ENCODE results near the gene ARRDC1. TPM values are rescaled to one million over a fixed set of nuclear protein-coding genes. Genes with fewer than 3 reads are reported as not detected.

ARRDC1 gene
- total RNA-seq, 1 donor from 2014 or later: 114 TPM

DNA sequence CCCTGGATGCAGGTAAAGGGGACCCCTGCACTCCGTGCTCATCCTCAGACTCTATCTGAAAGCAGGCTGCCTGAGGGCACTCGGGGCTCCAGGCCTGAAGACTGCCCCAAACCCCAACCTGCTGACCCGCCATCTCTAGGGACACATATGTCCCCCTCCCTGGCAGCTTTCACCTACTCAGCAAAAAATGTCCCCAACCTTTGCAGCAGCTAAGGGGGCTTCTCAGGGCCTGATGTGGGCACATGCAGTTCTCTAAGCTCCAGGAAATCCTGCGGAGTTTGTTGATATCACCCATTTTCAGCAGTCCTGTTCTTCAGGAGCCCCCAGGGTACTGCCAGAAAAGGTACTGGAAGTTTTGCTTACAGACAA is 24.5 kb upstream of the ARRDC1 start:
- H3K9me3 ChIP-seq: no peaks in the 10 kb centered on the region
- H3K4me1 ChIP-seq: peaks cover 31% of the 10 kb centered on the region
- no peak overlapping the region for H3K27ac ChIP-seq
- H3K4me3 ChIP-seq: no peak overlapping the region
- intact Hi-C loops (cut with DNase I): no loop called here
- TF ChIP-seq, protein P1, sequence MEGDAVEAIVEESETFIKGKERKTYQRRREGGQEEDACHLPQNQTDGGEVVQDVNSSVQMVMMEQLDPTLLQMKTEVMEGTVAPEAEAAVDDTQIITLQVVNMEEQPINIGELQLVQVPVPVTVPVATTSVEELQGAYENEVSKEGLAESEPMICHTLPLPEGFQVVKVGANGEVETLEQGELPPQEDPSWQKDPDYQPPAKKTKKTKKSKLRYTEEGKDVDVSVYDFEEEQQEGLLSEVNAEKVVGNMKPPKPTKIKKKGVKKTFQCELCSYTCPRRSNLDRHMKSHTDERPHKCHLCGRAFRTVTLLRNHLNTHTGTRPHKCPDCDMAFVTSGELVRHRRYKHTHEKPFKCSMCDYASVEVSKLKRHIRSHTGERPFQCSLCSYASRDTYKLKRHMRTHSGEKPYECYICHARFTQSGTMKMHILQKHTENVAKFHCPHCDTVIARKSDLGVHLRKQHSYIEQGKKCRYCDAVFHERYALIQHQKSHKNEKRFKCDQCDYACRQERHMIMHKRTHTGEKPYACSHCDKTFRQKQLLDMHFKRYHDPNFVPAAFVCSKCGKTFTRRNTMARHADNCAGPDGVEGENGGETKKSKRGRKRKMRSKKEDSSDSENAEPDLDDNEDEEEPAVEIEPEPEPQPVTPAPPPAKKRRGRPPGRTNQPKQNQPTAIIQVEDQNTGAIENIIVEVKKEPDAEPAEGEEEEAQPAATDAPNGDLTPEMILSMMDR (IDR thresholded peaks at IDR 0.05): no peak
- TF ChIP-seq POLR2AphosphoS5 (IDR thresholded peaks at IDR 0.05; ENCODE audit: insufficient read depth in 1 of 2, low read depth in 1 of 2) (no peak), POLR2A (IDR thresholded peaks at IDR 0.05) (no peak)
- DNase-seq (ENCODE audit: extremely low spot score in 2 of 2): no peak
- H3K36me3 ChIP-seq: peaks cover 0 to 44% of the 10 kb centered on the region in 2 donors
- H3K27me3 ChIP-seq: no peaks in the 10 kb centered on the region

DNA sequence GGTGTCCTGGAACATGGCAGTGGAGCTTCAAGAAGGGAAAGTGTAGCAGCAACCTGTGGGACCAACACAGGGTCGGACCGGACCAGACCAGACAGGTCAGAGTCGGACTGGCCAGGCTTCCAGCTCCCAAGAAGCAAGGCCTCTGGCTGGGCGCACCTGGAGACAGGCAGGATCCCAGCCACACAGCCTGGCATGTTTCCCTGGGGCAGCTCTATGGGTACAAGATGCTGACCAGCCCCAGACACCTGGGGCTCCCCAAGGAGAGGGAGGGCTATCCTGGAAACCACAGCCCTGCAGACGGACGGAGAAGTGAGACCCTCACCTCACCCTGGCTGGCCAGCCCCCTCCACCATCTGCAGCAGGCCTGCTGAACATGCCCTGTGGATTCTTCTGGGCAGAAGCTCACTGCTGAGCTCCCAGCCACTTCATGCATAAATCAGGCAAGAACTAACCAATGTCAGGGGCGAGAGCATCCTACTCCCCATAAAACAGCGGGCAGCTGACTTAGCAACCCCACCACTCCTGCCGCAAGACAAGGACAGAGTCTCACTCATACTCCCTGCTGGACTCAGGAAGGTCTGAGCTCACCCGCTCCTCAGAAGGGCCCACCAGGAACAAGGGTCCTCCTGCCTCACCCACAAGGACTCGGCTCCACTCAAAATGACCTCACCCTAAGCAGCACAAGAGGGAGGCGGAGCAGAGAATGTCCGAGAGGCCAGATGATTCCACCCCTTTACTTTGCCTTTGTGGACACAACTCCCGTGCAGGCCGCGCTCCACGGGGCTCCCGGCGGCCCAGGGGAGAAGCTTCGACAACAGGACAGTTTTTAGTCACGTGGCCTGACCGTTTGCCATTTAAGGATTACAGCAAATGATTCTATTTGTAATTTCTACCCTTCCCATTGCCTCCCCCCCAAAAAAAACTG is 23.9 kb upstream of the ARRDC1 start:
- H3K27me3 ChIP-seq: no peaks in the 10 kb centered on the region
- H3K9me3 ChIP-seq: no peaks in the 10 kb centered on the region
- H3K27ac ChIP-seq: no peak overlapping the region
- TF ChIP-seq, protein P1 (IDR thresholded peaks at IDR 0.05): no peak
- TF ChIP-seq POLR2A (IDR thresholded peaks at IDR 0.05) (no peak), POLR2AphosphoS5 (IDR thresholded peaks at IDR 0.05; ENCODE audit: insufficient read depth in 1 of 2, low read depth in 1 of 2) (no peak)
- intact Hi-C loops (cut with DNase I): no loop called here
- no peak for DNase-seq (ENCODE audit: extremely low spot score in 2 of 2)
- peaks cover 0 to 47% of the 10 kb centered on the region in 2 donors for H3K36me3 ChIP-seq
- peaks cover 24% of the 10 kb centered on the region for H3K4me1 ChIP-seq
- no peak overlapping the region for H3K4me3 ChIP-seq

DNA sequence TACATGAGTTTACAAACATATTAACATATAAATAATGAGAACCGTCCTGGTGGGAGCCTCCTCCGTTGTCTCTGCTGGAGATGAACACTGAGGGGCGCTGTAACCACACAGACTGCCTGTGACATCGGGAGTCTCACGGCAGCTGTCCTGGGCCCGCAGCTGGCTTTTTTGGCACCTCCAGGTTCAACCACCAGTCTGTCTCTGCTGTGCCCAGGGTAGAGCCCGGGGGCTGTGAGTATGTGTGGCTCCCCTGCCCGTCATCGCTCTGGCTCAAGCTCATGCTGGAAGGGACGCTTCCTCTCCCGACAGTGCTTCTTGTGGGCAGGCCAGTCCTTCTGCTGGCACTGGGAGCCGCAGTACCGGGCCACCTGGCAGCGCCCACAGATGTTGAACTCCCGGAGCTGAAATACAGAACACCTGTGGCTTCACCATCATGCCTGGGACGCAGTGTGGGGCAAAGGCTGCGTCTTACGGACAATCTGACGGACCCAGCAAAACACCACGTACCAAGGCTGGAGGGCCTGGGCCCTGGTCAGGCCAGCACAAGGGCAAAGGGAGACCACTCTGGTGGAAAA is 23.1 kb upstream of the ARRDC1 start:
- Histone ChIP-seq H3K4me1 (peaks cover 17% of the 10 kb centered on the region), H3K36me3 (peaks cover 0 to 55% of the 10 kb centered on the region in 2 donors), H3K27ac (no peak overlapping the region), H3K27me3 (no peaks in the 10 kb centered on the region), H3K4me3 (no peak overlapping the region), H3K9me3 (no peaks in the 10 kb centered on the region)
- TF ChIP-seq, protein P1 (IDR thresholded peaks at IDR 0.05): no peak
- TF ChIP-seq POLR2A (IDR thresholded peaks at IDR 0.05): no peak
- no peak for TF ChIP-seq POLR2AphosphoS5 (IDR thresholded peaks at IDR 0.05; ENCODE audit: insufficient read depth in 1 of 2, low read depth in 1 of 2)
- DNase-seq (ENCODE audit: extremely low spot score in 2 of 2): no peak
- intact Hi-C loops (cut with DNase I): no loop called here

DNA sequence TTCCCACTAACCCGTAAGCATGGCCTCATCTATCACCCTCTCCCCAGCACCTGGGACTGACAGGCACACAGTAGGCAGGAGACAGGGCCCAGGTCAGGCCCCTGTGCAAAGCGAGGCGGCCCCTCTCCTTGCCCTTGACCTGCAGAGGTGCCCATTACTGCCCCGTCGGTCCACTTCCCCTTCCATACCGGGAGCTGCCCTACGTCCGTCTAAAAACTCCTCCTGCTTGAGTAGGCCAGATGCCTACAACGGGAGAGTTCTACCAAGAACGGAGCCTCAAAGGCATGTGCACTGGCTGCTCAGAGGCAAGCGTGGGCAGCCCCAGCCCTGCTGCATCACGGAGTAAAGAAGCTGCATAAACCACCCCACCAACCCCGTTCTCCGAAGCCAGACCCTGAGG is 22.1 kb upstream of the ARRDC1 start:
- TF ChIP-seq POLR2A (IDR thresholded peaks at IDR 0.05): no peak
- TF ChIP-seq, protein P1 (IDR thresholded peaks at IDR 0.05): no peak
- no peak for TF ChIP-seq POLR2AphosphoS5 (IDR thresholded peaks at IDR 0.05; ENCODE audit: insufficient read depth in 1 of 2, low read depth in 1 of 2)
- no peak for DNase-seq (ENCODE audit: extremely low spot score in 2 of 2)
- H3K36me3 ChIP-seq: peaks cover 0 to 62% of the 10 kb centered on the region in 2 donors
- no peaks in the 10 kb centered on the region for H3K9me3 ChIP-seq
- peaks cover 11% of the 10 kb centered on the region for H3K4me1 ChIP-seq
- no peaks in the 10 kb centered on the region for H3K27me3 ChIP-seq
- intact Hi-C loops (cut with DNase I): no loop called here
- no peak overlapping the region for H3K4me3 ChIP-seq
- H3K27ac ChIP-seq: no peak overlapping the region

DNA sequence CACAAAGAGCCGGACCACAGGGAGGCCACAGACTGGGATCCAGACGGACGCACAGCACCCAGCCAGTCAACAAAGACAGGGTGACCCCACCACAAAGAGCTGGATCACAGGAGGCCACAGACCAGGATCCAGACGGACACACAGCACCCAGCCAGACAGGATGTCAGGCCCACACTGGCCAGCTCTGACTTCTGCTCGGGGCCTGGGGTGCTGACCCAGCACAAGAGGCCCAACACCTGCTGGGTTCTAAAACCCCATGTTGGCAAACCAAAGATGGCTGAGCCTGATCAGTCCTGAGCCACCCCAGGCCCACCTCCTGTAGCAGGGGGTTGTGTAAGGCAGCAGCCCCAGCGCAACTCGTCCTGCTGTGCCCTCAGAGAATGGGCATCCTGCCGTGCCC is 21.5 kb upstream of the ARRDC1 start:
- no peak overlapping the region for H3K4me3 ChIP-seq
- intact Hi-C loops (cut with DNase I): no loop called here
- H3K9me3 ChIP-seq: no peaks in the 10 kb centered on the region
- H3K4me1 ChIP-seq: peaks cover 17% of the 10 kb centered on the region
- TF ChIP-seq POLR2AphosphoS5 (IDR thresholded peaks at IDR 0.05; ENCODE audit: insufficient read depth in 1 of 2, low read depth in 1 of 2): no peak
- no peak for TF ChIP-seq POLR2A (IDR thresholded peaks at IDR 0.05)
- TF ChIP-seq, protein P1 (IDR thresholded peaks at IDR 0.05): no peak
- peaks cover 0 to 63% of the 10 kb centered on the region in 2 donors for H3K36me3 ChIP-seq
- DNase-seq (ENCODE audit: extremely low spot score in 2 of 2): no peak
- H3K27me3 ChIP-seq: no peaks in the 10 kb centered on the region
- H3K27ac ChIP-seq: no peak overlapping the region
